Right lobe of liver (tissue), 4 donors: ENCODE measurements around the gene DAO.

ENCODE experiments used
- POLR2A ChIP-seq: fragments of 450-650 bp; IDR thresholded peaks from one replicate; pipeline ENCODE4 v1.6.1; 2017; ENCODE audit warnings: antibody characterized with exemption, mild to moderate bottlenecking
- TF ChIP-seq, protein P1 (sequence below), 4 donors: fragments of 200-600 bp in 3 of 4; fragments of 450-650 bp in 1 of 4; IDR thresholded peaks; one replicate each; pipeline versions ENCODE4 v1.5.1 to v1.8.0; 2016 to 2022; ENCODE audit warnings: antibody characterized with exemption in 4 of 4, mild to moderate bottlenecking in 2 of 4
- donor health status: DM: no; HTN: no; CAD: no.
- donor health status: DM: no; HTN: no; CAD: no.
- donor health status: DM: no; HTN: yes; CAD: no.

DNA sequence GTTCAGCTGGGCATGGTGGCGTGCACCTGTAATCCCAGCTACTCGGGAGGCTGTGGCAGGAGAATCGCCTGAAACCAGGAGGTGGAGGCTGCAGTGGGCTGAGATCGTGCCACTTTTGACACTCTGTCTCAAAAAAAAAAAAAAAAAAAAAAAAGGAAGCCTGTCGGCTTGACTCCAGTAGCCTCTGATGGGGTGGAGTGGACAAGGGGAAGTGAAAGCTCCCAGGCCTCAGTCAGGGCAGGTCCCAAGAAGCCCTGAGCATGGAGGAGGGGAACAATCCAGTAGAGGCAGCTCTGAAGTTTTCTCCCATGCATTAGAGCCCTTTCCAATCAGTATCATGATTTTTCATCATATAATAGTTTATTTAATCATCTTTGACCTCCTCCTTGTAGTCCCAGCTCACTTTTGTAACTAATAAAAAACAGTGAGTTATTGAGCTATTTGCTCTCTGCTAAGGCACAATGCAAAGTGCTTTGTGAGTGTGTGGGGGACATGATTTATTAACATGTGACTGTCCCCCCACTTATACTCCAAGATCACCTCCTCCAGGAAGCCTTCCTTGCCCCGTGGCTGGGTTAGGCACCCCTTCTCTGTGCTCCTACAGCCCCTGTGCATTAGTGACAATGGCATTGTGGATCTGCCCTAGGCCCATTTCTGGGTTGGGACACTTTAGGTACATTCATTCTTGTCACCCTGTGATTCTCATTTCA lies 17.9 kb upstream of the DAO start:
- TF ChIP-seq POLR2A, result no peak
- TF ChIP-seq, protein P1, sequence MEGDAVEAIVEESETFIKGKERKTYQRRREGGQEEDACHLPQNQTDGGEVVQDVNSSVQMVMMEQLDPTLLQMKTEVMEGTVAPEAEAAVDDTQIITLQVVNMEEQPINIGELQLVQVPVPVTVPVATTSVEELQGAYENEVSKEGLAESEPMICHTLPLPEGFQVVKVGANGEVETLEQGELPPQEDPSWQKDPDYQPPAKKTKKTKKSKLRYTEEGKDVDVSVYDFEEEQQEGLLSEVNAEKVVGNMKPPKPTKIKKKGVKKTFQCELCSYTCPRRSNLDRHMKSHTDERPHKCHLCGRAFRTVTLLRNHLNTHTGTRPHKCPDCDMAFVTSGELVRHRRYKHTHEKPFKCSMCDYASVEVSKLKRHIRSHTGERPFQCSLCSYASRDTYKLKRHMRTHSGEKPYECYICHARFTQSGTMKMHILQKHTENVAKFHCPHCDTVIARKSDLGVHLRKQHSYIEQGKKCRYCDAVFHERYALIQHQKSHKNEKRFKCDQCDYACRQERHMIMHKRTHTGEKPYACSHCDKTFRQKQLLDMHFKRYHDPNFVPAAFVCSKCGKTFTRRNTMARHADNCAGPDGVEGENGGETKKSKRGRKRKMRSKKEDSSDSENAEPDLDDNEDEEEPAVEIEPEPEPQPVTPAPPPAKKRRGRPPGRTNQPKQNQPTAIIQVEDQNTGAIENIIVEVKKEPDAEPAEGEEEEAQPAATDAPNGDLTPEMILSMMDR (IDR thresholded peaks at IDR 0.05), result no peak
